SU-DHL-6 (cell line): ENCODE measurements around the gene DOK4.

Experiments
- CTCF ChIP-seq: fragments of 200-600 bp; sonication (generic); IDR thresholded peaks from one replicate; pipeline ENCODE4 v1.5.1; 2017; ENCODE audit warnings: antibody characterized with exemption, mild to moderate bottlenecking, low read length, moderate library complexity; ENCODE audit not compliant: insufficient read depth, poor library complexity, severe bottlenecking
- EZH2phosphoT487 ChIP-seq: fragments of 200-600 bp; sonication (generic), shearing (Covaris generic); conservative IDR thresholded peaks from 2 replicates; pipeline ENCODE4 v1.6.1; 2018; ENCODE audit warnings: mild to moderate bottlenecking, antibody characterized with exemption, low read length, moderate library complexity, mixed read lengths

DNA sequence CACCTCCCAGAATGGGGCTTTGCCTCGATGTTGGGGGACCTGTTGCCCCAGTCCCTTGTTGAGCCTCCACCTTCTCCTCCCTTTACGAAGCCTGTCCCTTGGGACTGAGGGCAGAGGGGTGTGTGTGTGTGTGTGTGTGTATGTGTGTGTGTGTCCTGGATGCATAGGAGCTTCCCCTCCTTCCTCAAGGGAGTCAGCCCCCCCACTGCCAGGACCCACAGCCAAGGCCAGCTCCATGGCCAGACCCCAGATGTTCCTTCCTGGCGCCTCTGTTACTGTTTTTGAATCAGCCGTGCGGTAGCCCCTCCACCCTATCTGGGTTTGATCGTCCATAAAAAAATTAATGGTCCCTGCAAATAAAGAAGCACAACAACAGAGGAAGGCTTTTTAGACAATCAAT is 17.7 kb upstream of the DOK4 start:
- TF ChIP-seq CTCF (no peak), EZH2phosphoT487 (no peak)
